Lower lobe of right lung (tissue), 2 donors: Measurements from ENCODE around the gene UBE3B. TPM values are rescaled to one million over a fixed set of nuclear protein-coding genes. Genes with fewer than 3 reads are reported as not detected.
A peak's percentile ranks its signal among the peaks of the same experiment; 100 is the strongest.

ENCODE experiments used
- ATAC-seq, 2 donors: fragments of 200-7000 bp; cut with Tn5 transposase; one replicate each; pipeline ENCODE4 v1.9.1; 2020 to 2022; ENCODE audit warnings: mild to moderate bottlenecking in 2 of 2, moderate library complexity in 2 of 2
- DNase-seq: peaks from one replicate; pipeline ENCODE4 v3.0.0-alpha.2; 2020
- H3K27ac ChIP-seq: fragments of 200-600 bp; one replicate; pipeline ENCODE4 v1.8.0; 2022
- H3K27me3 ChIP-seq: fragments of 200-600 bp; one replicate; pipeline ENCODE4 v1.8.0; 2022; ENCODE audit warnings: low read depth
- H3K36me3 ChIP-seq: fragments of 200-600 bp; one replicate; pipeline ENCODE4 v1.8.0; 2022; ENCODE audit warnings: mild to moderate bottlenecking
- H3K4me1 ChIP-seq: fragments of 200-600 bp; one replicate; pipeline ENCODE4 v1.8.0; 2022
- H3K4me3 ChIP-seq: fragments of 200-600 bp; one replicate; pipeline ENCODE4 v1.8.0; 2022; ENCODE audit warnings: mild to moderate bottlenecking
- H3K9me3 ChIP-seq: fragments of 200-600 bp; one replicate; pipeline ENCODE4 v1.8.0; 2022
- intact Hi-C: fragments of 100-400 bp; cut with DNase I; formaldehyde crosslinking; loops from one replicate; pipeline ENCODE4 v1.11.0; 2022
- total RNA-seq: library from RNA; stranded (reverse); fragmentation: NEBNext Ultra II Directional; extraction: Animal tissue kit (Norgen Biotek cat#: 25700); gene quantifications from one replicate; pipeline ENCODE4 v1.2.1, GENCODE V29; 2021
- TF ChIP-seq, protein P1 (sequence below): fragments of 200-600 bp; IDR thresholded peaks from one replicate; pipeline ENCODE4 v1.8.0; 2022; ENCODE audit warnings: antibody characterized with exemption, mild to moderate bottlenecking
- donor health status: DM: no; HTN: yes; CAD: no; lungs with severe emphysema.

The UBE3B gene
- total RNA-seq, 1 donor from 2014 or later = 40.1 TPM

DNA sequence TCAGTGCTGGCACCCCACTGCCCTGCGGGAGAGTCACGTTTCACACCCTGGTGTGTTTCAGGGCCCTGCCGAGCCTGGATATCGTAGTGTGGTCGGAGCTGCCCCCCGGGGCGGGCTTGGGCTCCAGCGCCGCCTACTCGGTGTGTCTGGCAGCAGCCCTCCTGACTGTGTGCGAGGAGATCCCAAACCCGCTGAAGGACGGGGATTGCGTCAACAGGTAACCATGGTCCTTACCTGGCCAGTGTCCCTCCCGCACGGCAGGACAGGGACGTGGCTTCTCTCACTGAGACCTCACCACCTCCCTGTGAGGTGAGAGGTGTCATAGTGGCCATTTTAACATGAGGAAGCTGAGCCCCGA lies 103.9 kb downstream of the UBE3B start:
- no peaks in the 10 kb centered on the region for H3K4me1 ChIP-seq
- H3K9me3 ChIP-seq = no peaks in the 10 kb centered on the region
- ATAC-seq = no peak
- TF ChIP-seq, protein P1, sequence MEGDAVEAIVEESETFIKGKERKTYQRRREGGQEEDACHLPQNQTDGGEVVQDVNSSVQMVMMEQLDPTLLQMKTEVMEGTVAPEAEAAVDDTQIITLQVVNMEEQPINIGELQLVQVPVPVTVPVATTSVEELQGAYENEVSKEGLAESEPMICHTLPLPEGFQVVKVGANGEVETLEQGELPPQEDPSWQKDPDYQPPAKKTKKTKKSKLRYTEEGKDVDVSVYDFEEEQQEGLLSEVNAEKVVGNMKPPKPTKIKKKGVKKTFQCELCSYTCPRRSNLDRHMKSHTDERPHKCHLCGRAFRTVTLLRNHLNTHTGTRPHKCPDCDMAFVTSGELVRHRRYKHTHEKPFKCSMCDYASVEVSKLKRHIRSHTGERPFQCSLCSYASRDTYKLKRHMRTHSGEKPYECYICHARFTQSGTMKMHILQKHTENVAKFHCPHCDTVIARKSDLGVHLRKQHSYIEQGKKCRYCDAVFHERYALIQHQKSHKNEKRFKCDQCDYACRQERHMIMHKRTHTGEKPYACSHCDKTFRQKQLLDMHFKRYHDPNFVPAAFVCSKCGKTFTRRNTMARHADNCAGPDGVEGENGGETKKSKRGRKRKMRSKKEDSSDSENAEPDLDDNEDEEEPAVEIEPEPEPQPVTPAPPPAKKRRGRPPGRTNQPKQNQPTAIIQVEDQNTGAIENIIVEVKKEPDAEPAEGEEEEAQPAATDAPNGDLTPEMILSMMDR = no peak
- H3K36me3 ChIP-seq = peaks cover 83% of the 10 kb centered on the region
- H3K27ac ChIP-seq = no peak overlapping the region
- DNase-seq = no peak
- intact Hi-C loops = no loop called here
- H3K4me3 ChIP-seq = no peak overlapping the region
- H3K27me3 ChIP-seq = no peaks in the 10 kb centered on the region

DNA sequence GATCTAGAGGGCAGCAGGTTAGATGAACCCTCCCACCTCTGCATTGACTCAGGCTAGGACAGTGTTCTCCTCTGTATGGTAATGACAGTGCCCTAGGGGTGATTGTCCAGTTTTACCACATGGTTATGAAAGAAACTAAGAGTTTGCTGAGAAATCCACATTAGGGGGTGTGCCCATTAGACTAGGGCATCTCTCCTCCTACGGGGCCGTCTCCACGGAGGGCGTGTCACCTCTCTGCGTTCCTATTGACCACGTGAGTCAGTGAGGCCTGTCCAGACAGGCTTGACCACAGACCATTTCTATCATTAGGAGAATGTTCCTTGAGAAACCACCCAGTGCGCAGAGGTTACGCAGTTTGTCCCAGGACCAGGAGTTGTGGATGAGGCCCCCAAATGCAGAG lies 104.4 kb downstream of the UBE3B start:
- TF ChIP-seq, protein P1 = no peak
- Histone ChIP-seq H3K9me3 (no peaks in the 10 kb centered on the region), H3K27me3 (no peaks in the 10 kb centered on the region), H3K36me3 (peaks cover 83% of the 10 kb centered on the region), H3K4me3 (no peak overlapping the region), H3K4me1 (no peaks in the 10 kb centered on the region), H3K27ac (peak overlapping the region; percentile 7)
- intact Hi-C loops = no loop called here
- DNase-seq (peak; percentile 66), ATAC-seq (peak; percentile 75 to 78)

DNA sequence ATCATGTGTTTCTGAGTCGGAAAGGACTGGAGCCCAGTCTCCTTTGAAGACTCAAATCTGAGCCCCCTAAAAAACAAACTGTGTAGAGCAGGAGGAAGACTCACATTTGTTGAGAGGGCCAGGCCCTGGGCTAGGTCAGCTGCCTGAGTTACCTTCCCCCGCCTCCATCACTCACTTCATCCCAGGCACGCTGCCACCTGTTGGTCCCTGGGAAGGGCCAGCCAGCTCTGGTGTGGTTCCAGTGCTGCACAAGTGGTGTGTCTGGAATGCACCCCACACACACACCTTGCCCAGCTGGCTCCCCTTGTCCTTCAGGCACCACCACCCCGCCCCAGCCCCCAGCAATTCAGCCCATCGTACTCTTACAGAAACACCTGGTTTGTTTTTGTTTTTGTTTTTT lies 105.2 kb downstream of the UBE3B start:
- intact Hi-C loops = no loop called here
- ATAC-seq (peak; percentile 91 to 94), DNase-seq (peak; percentile 89)

DNA sequence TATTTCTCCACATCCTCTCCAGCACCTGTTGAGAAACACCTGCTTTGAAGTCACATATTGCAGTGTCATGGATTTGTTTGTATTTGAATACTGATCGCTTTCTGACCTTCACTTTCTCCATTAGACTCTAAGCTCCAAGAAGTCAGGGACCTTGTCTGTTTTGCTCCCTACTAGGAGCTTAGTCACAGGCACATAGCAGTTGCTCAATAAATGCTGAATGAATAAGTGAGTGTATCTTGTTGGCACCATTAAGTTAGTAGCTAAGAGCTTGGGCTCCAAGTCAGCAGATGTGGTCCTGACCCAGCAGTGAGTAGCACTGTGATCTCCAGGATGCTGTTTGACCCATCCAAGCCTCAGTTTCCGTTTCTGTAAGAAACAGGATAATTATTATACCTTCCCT lies 106.3 kb downstream of the UBE3B start:
- Histone ChIP-seq H3K4me1 (no peaks in the 10 kb centered on the region), H3K27ac (no peak overlapping the region), H3K4me3 (no peak overlapping the region), H3K36me3 (peaks cover 70% of the 10 kb centered on the region), H3K9me3 (no peaks in the 10 kb centered on the region), H3K27me3 (no peaks in the 10 kb centered on the region)
- no peak for DNase-seq
- intact Hi-C loops = no loop called here
- no peak for ATAC-seq
- TF ChIP-seq, protein P1 = no peak

More for the DNA sequence above, 105.2 kb downstream of the UBE3B start:
- Histone ChIP-seq H3K27me3 (no peaks in the 10 kb centered on the region), H3K4me3 (no peak overlapping the region), H3K27ac (no peak overlapping the region), H3K36me3 (peaks cover 81% of the 10 kb centered on the region), H3K4me1 (no peaks in the 10 kb centered on the region), H3K9me3 (no peaks in the 10 kb centered on the region)
- TF ChIP-seq, protein P1 = no peak

Other genes starting within 250 kb of the UBE3B start
- not detected for gene FOXN4, start 168.3 kb upstream of the UBE3B start, total RNA-seq
- 0.30 TPM for gene MYO1H, start 129.7 kb upstream of the UBE3B start, total RNA-seq
- 61.4 TPM for gene KCTD10, start 334 bp upstream of the UBE3B start, total RNA-seq
- gene MMAB, start 95.9 kb downstream of the UBE3B start, total RNA-seq = 55.0 TPM
- 25.1 TPM for gene MVK, start 96.2 kb downstream of the UBE3B start, total RNA-seq
- gene FAM222A, start 236.2 kb downstream of the UBE3B start, total RNA-seq = 2.4 TPM